Measurements from ENCODE around the gene VSX2. TPM values are rescaled to one million over a fixed set of nuclear protein-coding genes. Genes with fewer than 3 reads are reported as not detected.

The VSX2 gene
- total and polyA plus RNA-seq, 2 experiments from 2014 or later, result 0.49 to 0.52 TPM

- Histone ChIP-seq H3F3A (replicated peaks; ENCODE audit: low read depth) (0 out of 2 replicates have a peak, but pooled peaks cover 6% of the 10 kb centered on the region), H3K4me1 (ENCODE audit: insufficient read depth) (no peaks in the 10 kb centered on the region; the same call in 1 of the 2 replicates), H3K27ac (ENCODE audit: low read depth) (no peak overlapping the region), H2AFZ (no peak overlapping the region), H3K27me3 (ENCODE audit: insufficient read depth) (peaks cover 28% of the 10 kb centered on the region), H4K20me1 (replicated peaks; ENCODE audit: insufficient read depth) (no peaks in the 10 kb centered on the region), H3K36me3 (ENCODE audit: insufficient read depth) (no peaks in the 10 kb centered on the region), H3K79me2 (replicated peaks; ENCODE audit: insufficient read depth) (no peaks in the 10 kb centered on the region), H3K4me2 (no peak overlapping the region), H3K9me2 (ENCODE audit: insufficient read depth) (no peaks in the 10 kb centered on the region), H3K4me3 (no peak overlapping the region)
- Mint-ChIP-seq H3K27ac (no peak overlapping the region), H3K36me3 (ENCODE audit: low read depth) (no peaks in the 10 kb centered on the region), H3K9me3 (no peaks in the 10 kb centered on the region; the same call in 2 of the 3 replicates), H3K27me3 (ENCODE audit: insufficient read depth, low read depth, poor library complexity) (peaks cover 31% of the 10 kb centered on the region), H3K4me1 (peaks cover 8% of the 10 kb centered on the region; the same call in 2 of the 3 replicates), H3K4me3 (no peak overlapping the region)
- DNase-seq (ENCODE audit: low spot score), result no peak
- ATAC-seq, result no peak
- no peak for TF ChIP-seq ZNF331 (CRISPR knock-in tag; IDR thresholded peaks at IDR 0.05; ENCODE audit: low read depth)
- no peak for TF ChIP-seq EZH2 (IDR thresholded peaks at IDR 0.05; ENCODE audit: low read depth, unreplicated experiment)
- no peak for TF ChIP-seq CTCF (conservative IDR thresholded peaks at IDR 0.05; ENCODE audit: low read depth in 2 of 2)
- TF ChIP-seq JUNB (IDR thresholded peaks at IDR 0.05; ENCODE audit: unreplicated experiment), result no peak
- no peak for TF ChIP-seq REST (IDR thresholded peaks at IDR 0.05; ENCODE audit: unreplicated experiment)
- no peak for TF ChIP-seq POLR2AphosphoS5 (IDR thresholded peaks at IDR 0.05; ENCODE audit: low read depth)
- no peak for TF ChIP-seq NANOG (IDR thresholded peaks at IDR 0.05; ENCODE audit: borderline replicate concordance)
- TF ChIP-seq ZNF114 (CRISPR knock-in tag; IDR thresholded peaks at IDR 0.05), result no peak
- TF ChIP-seq EZH2phosphoT487 (IDR thresholded peaks at IDR 0.05; ENCODE audit: unreplicated experiment), result no peak
Observed at GRCh38 chr14:74255281-74255680, 16.0 kb downstream of the VSX2 start.
